GM21717 (cell line): Measurements from ENCODE around the gene NFATC2IP.
"Not testable (repeated sequence)": the region's sequence is repeated elsewhere in the genome, so short reads cannot be mapped to it uniquely, and the experiment has no call there.

Experiments
- ATAC-seq: cut with Tn5 transposase; IDR thresholded peaks from one replicate; pipeline ENCODE4 v1.9.1; 2021; ENCODE audit warnings: mild to moderate bottlenecking, moderate library complexity; ENCODE audit not compliant: unreplicated experiment

NFATC2IP gene

GRCh38 chr16:28990375-28991040 lies 39.8 kb downstream of the NFATC2IP start:
- ATAC-seq: no peak

GRCh38 chr16:28991687-28992086 lies 41.0 kb downstream of the NFATC2IP start:
- no peak for ATAC-seq

GRCh38 chr16:28992496-28992895 lies 41.8 kb downstream of the NFATC2IP start:
- ATAC-seq: no peak

GRCh38 chr16:28998837-28999236 lies 48.1 kb downstream of the NFATC2IP start:
- no peak for ATAC-seq

GRCh38 chr16:28999577-28999976 lies 48.8 kb downstream of the NFATC2IP start:
- ATAC-seq: no peak

GRCh38 chr16:29000019-29000418 lies 49.3 kb downstream of the NFATC2IP start:
- ATAC-seq: no peak

- not testable (repeated sequence) for ATAC-seq
Observed at GRCh38 chr16:29004496-29005139, 53.9 kb downstream of the NFATC2IP start.

GRCh38 chr16:29007730-29008593 lies 57.2 kb downstream of the NFATC2IP start:
- ATAC-seq: no peak

- ATAC-seq: no peak
Observed at GRCh38 chr16:29009050-29009837, 58.5 kb downstream of the NFATC2IP start.

GRCh38 chr16:29009838-29010166 lies 59.1 kb downstream of the NFATC2IP start:
- no peak for ATAC-seq

- ATAC-seq: no peak
Observed at GRCh38 chr16:29011112-29011511, 60.4 kb downstream of the NFATC2IP start.

GRCh38 chr16:29011851-29012250 lies 61.1 kb downstream of the NFATC2IP start:
- no peak for ATAC-seq

GRCh38 chr16:29012913-29013553 lies 62.3 kb downstream of the NFATC2IP start:
- ATAC-seq: no peak

- ATAC-seq: no peak
Observed at GRCh38 chr16:29014561-29015069, 63.9 kb downstream of the NFATC2IP start.
